ENCODE measurements around the gene PPP1R13L.
"Not testable (repeated sequence)": the region's sequence is repeated elsewhere in the genome, so short reads cannot be mapped to it uniquely, and the experiment has no call there.

The PPP1R13L gene

DNA sequence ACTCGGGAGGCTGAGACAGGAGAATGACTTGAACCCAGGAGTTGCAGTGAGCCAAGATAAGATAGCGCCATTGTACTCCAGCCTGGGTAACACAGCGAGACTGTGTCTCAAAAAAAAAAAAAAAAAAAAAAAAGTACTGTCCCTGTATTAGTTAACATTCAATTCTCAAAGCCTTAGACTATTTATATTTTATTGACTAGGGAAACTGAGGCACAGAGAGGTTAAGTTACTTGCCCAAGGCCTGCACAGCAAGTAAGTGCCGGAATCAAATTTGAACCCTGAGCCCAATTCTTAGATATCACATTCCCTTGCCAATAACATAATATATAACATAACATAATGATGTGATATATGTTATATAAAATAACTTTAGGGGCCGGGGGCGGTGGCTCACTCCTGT lies 65.2 kb downstream of the PPP1R13L start:
- Histone ChIP-seq H3K4me1 (ENCODE audit: insufficient read depth, poor library complexity, severe bottlenecking) (peaks cover 3% of the 10 kb centered on the region), H3K27me3 (ENCODE audit: insufficient read depth, poor library complexity, severe bottlenecking) (no peaks in the 10 kb centered on the region), H3K9me3 (ENCODE audit: severe bottlenecking) (no peaks in the 10 kb centered on the region), H3K27ac (ENCODE audit: poor library complexity, severe bottlenecking) (no peak overlapping the region), H3K4me3 (ENCODE audit: severe bottlenecking) (no peak overlapping the region), H3K36me3 (ENCODE audit: low read depth) (no peaks in the 10 kb centered on the region)
- ATAC-seq (ENCODE audit: low read depth): no peak
- no peak for DNase-seq (ENCODE audit: low spot score)
- TF ChIP-seq CTCF (IDR thresholded peaks at IDR 0.05; ENCODE audit: poor library complexity, severe bottlenecking): no peak

GRCh38 chr19:45336696-45337251 lies 68.1 kb downstream of the PPP1R13L start:
- Histone ChIP-seq H3K27ac (ENCODE audit: poor library complexity, severe bottlenecking) (no peak overlapping the region), H3K4me1 (ENCODE audit: insufficient read depth, poor library complexity, severe bottlenecking) (no peaks in the 10 kb centered on the region), H3K4me3 (ENCODE audit: severe bottlenecking) (no peak overlapping the region), H3K36me3 (ENCODE audit: low read depth) (no peaks in the 10 kb centered on the region), H3K27me3 (ENCODE audit: insufficient read depth, poor library complexity, severe bottlenecking) (no peaks in the 10 kb centered on the region), H3K9me3 (ENCODE audit: severe bottlenecking) (no peaks in the 10 kb centered on the region)
- ATAC-seq (ENCODE audit: low read depth): no peak
- DNase-seq (ENCODE audit: low spot score): no peak
- no peak for TF ChIP-seq CTCF (IDR thresholded peaks at IDR 0.05; ENCODE audit: poor library complexity, severe bottlenecking)

- not testable (repeated sequence) for H3K27ac ChIP-seq (ENCODE audit: poor library complexity, severe bottlenecking); ATAC-seq (ENCODE audit: low read depth); H3K9me3 ChIP-seq (ENCODE audit: severe bottlenecking); DNase-seq (ENCODE audit: low spot score); H3K36me3 ChIP-seq (ENCODE audit: low read depth); H3K27me3 ChIP-seq (ENCODE audit: insufficient read depth, poor library complexity, severe bottlenecking); H3K4me3 ChIP-seq (ENCODE audit: severe bottlenecking); H3K4me1 ChIP-seq (ENCODE audit: insufficient read depth, poor library complexity, severe bottlenecking)
Observed at GRCh38 chr19:45334881-45335280, 70.0 kb downstream of the PPP1R13L start.

DNA sequence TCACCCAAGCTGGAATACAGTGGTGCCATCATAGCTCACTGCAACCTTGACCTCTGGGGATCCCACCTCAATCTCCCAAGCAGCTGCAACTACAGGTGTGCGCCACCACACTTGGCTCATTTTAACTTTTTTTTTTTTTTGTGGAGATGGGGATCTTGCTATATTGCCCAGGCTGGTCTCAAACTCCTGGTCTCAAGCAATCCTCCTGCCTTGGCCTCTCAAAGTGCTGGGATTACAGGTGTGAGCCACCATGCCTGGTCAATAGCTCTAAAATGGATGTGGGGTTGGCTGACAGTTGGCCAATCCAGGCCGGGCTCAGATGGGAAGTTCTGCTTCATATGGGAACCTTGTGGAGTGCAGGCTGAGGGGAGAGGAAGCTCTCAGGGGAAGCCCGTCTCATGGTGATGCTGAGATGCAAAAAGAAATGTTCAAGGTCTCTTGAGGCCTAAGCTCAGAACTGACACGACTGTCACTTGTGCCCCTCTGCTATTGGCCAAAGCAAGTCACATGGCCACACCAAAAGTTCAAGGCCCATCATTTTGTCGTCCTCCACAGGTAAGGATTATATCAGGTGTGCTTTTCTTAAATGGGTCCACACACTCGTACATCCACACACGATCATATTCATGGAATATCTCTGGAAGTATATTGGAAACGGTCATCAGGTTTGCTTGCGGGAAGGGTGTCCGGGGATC lies 71.1 kb downstream of the PPP1R13L start:
- no peak for TF ChIP-seq CTCF (IDR thresholded peaks at IDR 0.05; ENCODE audit: poor library complexity, severe bottlenecking)
- H3K4me1 ChIP-seq (ENCODE audit: insufficient read depth, poor library complexity, severe bottlenecking): no peaks in the 10 kb centered on the region
- DNase-seq (ENCODE audit: low spot score) (no peak), ATAC-seq (ENCODE audit: low read depth) (no peak)
- H3K4me3 ChIP-seq (ENCODE audit: severe bottlenecking): no peak overlapping the region
- H3K27ac ChIP-seq (ENCODE audit: poor library complexity, severe bottlenecking): no peak overlapping the region
- H3K27me3 ChIP-seq (ENCODE audit: insufficient read depth, poor library complexity, severe bottlenecking): no peaks in the 10 kb centered on the region
- no peaks in the 10 kb centered on the region for H3K9me3 ChIP-seq (ENCODE audit: severe bottlenecking)
- no peaks in the 10 kb centered on the region for H3K36me3 ChIP-seq (ENCODE audit: low read depth)

DNA sequence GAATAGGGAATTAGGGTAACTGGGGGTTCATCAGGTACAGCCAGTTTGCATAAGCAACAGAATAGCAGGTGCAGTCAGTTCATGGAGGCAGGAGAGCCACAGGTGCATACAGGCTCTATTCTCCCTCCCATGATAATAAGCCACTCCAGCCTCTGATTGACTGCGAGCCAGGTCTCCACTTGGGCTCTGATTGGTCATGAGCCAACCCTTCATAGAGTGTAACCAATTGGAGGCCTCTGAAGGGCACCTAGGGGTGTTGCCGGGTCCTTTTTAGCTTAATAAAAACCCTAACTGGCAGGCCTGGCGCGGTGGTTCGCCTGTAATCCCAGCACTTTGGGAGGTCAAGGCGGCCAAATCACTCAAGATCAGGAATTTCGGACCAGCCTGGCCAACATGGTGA lies 73.5 kb downstream of the PPP1R13L start:
- no peaks in the 10 kb centered on the region for H3K4me1 ChIP-seq (ENCODE audit: insufficient read depth, poor library complexity, severe bottlenecking)
- H3K27me3 ChIP-seq (ENCODE audit: insufficient read depth, poor library complexity, severe bottlenecking): no peaks in the 10 kb centered on the region
- DNase-seq (ENCODE audit: low spot score) (no peak), ATAC-seq (ENCODE audit: low read depth) (no peak)
- H3K36me3 ChIP-seq (ENCODE audit: low read depth): no peaks in the 10 kb centered on the region
- no peaks in the 10 kb centered on the region for H3K9me3 ChIP-seq (ENCODE audit: severe bottlenecking)
- no peak overlapping the region for H3K4me3 ChIP-seq (ENCODE audit: severe bottlenecking)
- H3K27ac ChIP-seq (ENCODE audit: poor library complexity, severe bottlenecking): no peak overlapping the region
- no peak for TF ChIP-seq CTCF (IDR thresholded peaks at IDR 0.05; ENCODE audit: poor library complexity, severe bottlenecking)
